Endothelial cell of umbilical vein (primary cell): ENCODE results near the gene MAP1LC3B. TPM values are rescaled to one million over a fixed set of nuclear protein-coding genes. Genes with fewer than 3 reads are reported as not detected.

Experiments used
- BruUV-seq: library from RNA; stranded (reverse); fragments of 400-500 nt; replicated peaks from 2 replicates; lab custom pipeline; 2021; lab: Mats Ljungman, UMichigan
- CTCF ChIA-PET: fragments of 300-600, 350-600 bp; sonication (Branson Sonifier 250); formaldehyde crosslinking; loops from one replicate; lab custom pipeline; 2021; ENCODE audit warnings: antibody characterized with exemption, inconsistent platforms; lab: Charles Lee
- POLR2A ChIA-PET: fragments of 300-600, 350-600 bp; sonication (Branson Sonifier 250); formaldehyde crosslinking; loops from one replicate; lab custom pipeline; 2021; ENCODE audit warnings: antibody characterized with exemption, inconsistent platforms; lab: Charles Lee
- DNase-seq: peaks from one replicate; pipeline ENCODE4 v3.0.0-alpha.2; 2011; ENCODE audit warnings: low read depth, low spot score
- FAIRE-seq: peaks from 2 replicates; lab custom pipeline; 2011; peaks lifted over from hg19 to GRCh38; lab: Jason Lieb, UNC
- H2AFZ ChIP-seq: 2 replicates; pipeline ENCODE4 v1.6.0; 2012; ENCODE audit warnings: low read depth, low read length, control low read depth, inconsistent platforms
- H3K27ac ChIP-seq: 2 replicates; pipeline ENCODE4 v1.5.1; 2011; ENCODE audit warnings: low read depth, mild to moderate bottlenecking, control low read depth, low read length, moderate library complexity; ENCODE audit not compliant: insufficient read depth
- H3K27me3 ChIP-seq, 2 experiments: 2 replicates each; pipeline versions ENCODE4 v1.6.0 to v1.6.1; 2011; ENCODE audit warnings: low read length in 2 of 2, mixed read lengths in 1 of 2; ENCODE audit not compliant: control insufficient read depth in 2 of 2, insufficient read depth in 2 of 2
- H3K36me3 ChIP-seq, 2 experiments: 2 replicates in 1 of 2; 3 replicates in 1 of 2; pipeline ENCODE4 v1.5.1; 2011; ENCODE audit warnings: low read length in 2 of 2, mild to moderate bottlenecking in 1 of 2, moderate library complexity in 1 of 2; ENCODE audit not compliant: control insufficient read depth in 2 of 2, insufficient read depth in 2 of 2; ENCODE audit errors: extremely low read depth in 1 of 2
- H3K4me1 ChIP-seq: 3 replicates; pipeline ENCODE4 v1.5.1; 2011; ENCODE audit warnings: mild to moderate bottlenecking, low read length; ENCODE audit not compliant: control insufficient read depth, insufficient read depth; ENCODE audit errors: extremely low read depth
- H3K4me2 ChIP-seq: 2 replicates; pipeline ENCODE4 v1.6.1; 2011; ENCODE audit warnings: low read length, control low read depth, mixed read lengths; ENCODE audit not compliant: insufficient read depth
- H3K4me3 ChIP-seq, 3 experiments: fragments of 200-600 bp in 1 of 3; sonication (generic), shearing (Covaris generic) in 1 of 3; replicated peaks in 1 of 3; 2 replicates each; pipeline ENCODE4 v1.5.1; 2011 to 2016; ENCODE audit warnings: control low read depth in 3 of 3, low read length in 3 of 3, mild to moderate bottlenecking in 2 of 3, inconsistent platforms in 1 of 3, low read depth in 1 of 3, moderate library complexity in 1 of 3; ENCODE audit not compliant: insufficient read depth in 1 of 3
- H3K79me2 ChIP-seq: 2 replicates; pipeline ENCODE4 v1.6.0; 2012; ENCODE audit warnings: low read length, inconsistent platforms; ENCODE audit not compliant: control insufficient read depth, insufficient read depth
- H3K9ac ChIP-seq: replicated peaks from 2 replicates; pipeline ENCODE3; 2011; ENCODE audit warnings: low read length, control low read depth; ENCODE audit not compliant: insufficient read depth; ENCODE audit errors: extremely low read depth
- H3K9me1 ChIP-seq: replicated peaks from 3 replicates; pipeline ENCODE4 v1.6.0; 2011; ENCODE audit warnings: mild to moderate bottlenecking, low read length; ENCODE audit not compliant: control insufficient read depth, insufficient read depth; ENCODE audit errors: extremely low read depth
- H3K9me3 ChIP-seq: replicated peaks from 2 replicates; pipeline ENCODE4 v1.5.1; 2012; ENCODE audit warnings: low read length, inconsistent platforms; ENCODE audit not compliant: control insufficient read depth, insufficient read depth
- H4K20me1 ChIP-seq: replicated peaks from 2 replicates; pipeline ENCODE3; 2011; ENCODE audit warnings: mild to moderate bottlenecking, low read length; ENCODE audit not compliant: control insufficient read depth, insufficient read depth; ENCODE audit errors: extremely low read depth
- EZH2 ChIP-seq: IDR thresholded peaks from 2 replicates; pipeline ENCODE4 v1.6.1; 2012; ENCODE audit warnings: borderline replicate concordance, low read depth, mild to moderate bottlenecking, moderate library complexity, low read length, inconsistent platforms; ENCODE audit not compliant: severe bottlenecking
- GATA2 ChIP-seq: IDR thresholded peaks from 2 replicates; pipeline ENCODE4 v1.7.0; 2011; ENCODE audit warnings: low read depth, mild to moderate bottlenecking, moderate library complexity, mixed read lengths, low read length; ENCODE audit not compliant: insufficient read length, insufficient read depth
- dilution Hi-C: fragments of 300-500 bp; cut with MboI; formaldehyde crosslinking; loops from one replicate; pipeline ENCODE4 v1.15.0; 2019; ENCODE audit warnings: low sequenced_read_pairs; ENCODE audit not compliant: extremely low pct_ligation_motif_present
- intact Hi-C: fragments of 100-400 bp; cut with micrococcal nuclease; formaldehyde crosslinking; loops from one replicate; pipeline ENCODE4 v1.10.0; 2022
- polyA plus RNA-seq, 4 experiments: library from polyadenylated mRNA; depleted of rRNA in 3 of 4; stranded (reverse) in 3 of 4; unstranded in 1 of 4; fragments of >200 nt; gene quantifications; 2 replicates each; pipeline versions ENCODE4 v1.2.1 to v1.2.3, GENCODE V29; 2011 to 2012; ENCODE audit warnings: missing spikeins in 1 of 4
- total RNA-seq: library from RNA; stranded (reverse); gene quantifications from 2 replicates; pipeline ENCODE4 v1.2.3, GENCODE V29; 2021
- TF ChIP-seq, protein P1 (sequence below), 2 donors: IDR thresholded peaks; 1 replicate in 1 of 2; 2 replicates in 1 of 2; pipeline ENCODE4 v1.5.1; 2011; ENCODE audit warnings: low read length in 2 of 2, mild to moderate bottlenecking in 2 of 2, moderate library complexity in 2 of 2, control low read depth in 1 of 2, inconsistent platforms in 1 of 2, low read depth in 1 of 2; ENCODE audit not compliant: insufficient read depth in 1 of 2; ENCODE audit errors: extremely low read depth in 1 of 2
- TF ChIP-seq, protein P2 (sequence below): IDR thresholded peaks from 2 replicates; pipeline ENCODE4 v1.6.1; 2011; ENCODE audit not compliant: insufficient read depth, insufficient read length

Gene MAP1LC3B
- total and polyA plus RNA-seq, 2 donors (not counting 3 experiments of a cell fraction or from before 2014, with no cell fraction given) = 40.7 to 99.9 TPM

DNA sequence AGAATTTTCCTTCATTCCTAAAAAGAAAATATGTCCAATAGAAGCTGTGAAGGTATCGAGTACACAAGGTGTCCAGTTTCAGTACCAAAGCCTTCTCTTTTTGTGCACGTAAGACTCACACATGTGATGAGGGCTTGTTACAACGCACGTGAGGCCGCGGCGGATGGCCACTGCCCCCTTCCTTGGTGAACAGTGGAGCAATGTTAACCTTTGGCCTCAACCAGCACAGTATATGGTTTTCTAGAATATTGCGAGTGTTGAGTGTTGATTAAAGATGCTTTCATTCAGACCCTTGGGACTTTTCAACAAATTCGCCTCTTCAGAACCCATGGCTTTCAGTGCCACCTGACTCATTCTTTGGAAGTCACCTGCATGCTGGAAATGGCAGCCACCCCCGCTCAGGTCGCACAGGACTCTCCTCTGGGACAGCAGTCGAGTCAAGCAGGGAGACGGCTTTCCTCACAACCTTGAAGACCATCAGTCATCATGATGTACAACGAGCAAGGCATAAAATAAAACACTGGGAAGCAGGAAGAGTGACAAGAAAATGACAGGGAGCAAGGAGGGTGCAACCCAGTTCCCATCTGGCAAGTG lies 14.5 kb downstream of the MAP1LC3B start:
- H3K27ac ChIP-seq = peak overlapping the region; percentile 55
- H4K20me1 ChIP-seq = no peaks in the 10 kb centered on the region
- TF ChIP-seq, protein P1, sequence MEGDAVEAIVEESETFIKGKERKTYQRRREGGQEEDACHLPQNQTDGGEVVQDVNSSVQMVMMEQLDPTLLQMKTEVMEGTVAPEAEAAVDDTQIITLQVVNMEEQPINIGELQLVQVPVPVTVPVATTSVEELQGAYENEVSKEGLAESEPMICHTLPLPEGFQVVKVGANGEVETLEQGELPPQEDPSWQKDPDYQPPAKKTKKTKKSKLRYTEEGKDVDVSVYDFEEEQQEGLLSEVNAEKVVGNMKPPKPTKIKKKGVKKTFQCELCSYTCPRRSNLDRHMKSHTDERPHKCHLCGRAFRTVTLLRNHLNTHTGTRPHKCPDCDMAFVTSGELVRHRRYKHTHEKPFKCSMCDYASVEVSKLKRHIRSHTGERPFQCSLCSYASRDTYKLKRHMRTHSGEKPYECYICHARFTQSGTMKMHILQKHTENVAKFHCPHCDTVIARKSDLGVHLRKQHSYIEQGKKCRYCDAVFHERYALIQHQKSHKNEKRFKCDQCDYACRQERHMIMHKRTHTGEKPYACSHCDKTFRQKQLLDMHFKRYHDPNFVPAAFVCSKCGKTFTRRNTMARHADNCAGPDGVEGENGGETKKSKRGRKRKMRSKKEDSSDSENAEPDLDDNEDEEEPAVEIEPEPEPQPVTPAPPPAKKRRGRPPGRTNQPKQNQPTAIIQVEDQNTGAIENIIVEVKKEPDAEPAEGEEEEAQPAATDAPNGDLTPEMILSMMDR (IDR thresholded peaks at IDR 0.05; ENCODE audit: extremely low read depth in 1 of 2, insufficient read depth in 1 of 2, low read depth in 1 of 2, low read length in 2 of 2) = no peak
- TF ChIP-seq, protein P2, sequence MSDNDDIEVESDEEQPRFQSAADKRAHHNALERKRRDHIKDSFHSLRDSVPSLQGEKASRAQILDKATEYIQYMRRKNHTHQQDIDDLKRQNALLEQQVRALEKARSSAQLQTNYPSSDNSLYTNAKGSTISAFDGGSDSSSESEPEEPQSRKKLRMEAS = no peak
- TF ChIP-seq EZH2 = no peak
- no peak for TF ChIP-seq GATA2
- no peak overlapping the region for H3K4me3 ChIP-seq
- peaks cover 16 to 36% of the 10 kb centered on the region in 2 experiments for H3K36me3 ChIP-seq
- no peaks in the 10 kb centered on the region for H3K79me2 ChIP-seq
- no peaks in the 10 kb centered on the region for H3K9me1 ChIP-seq
- H3K27me3 ChIP-seq = no peaks in the 10 kb centered on the region
- peaks cover 20% of the 10 kb centered on the region for H3K4me1 ChIP-seq
- no peaks in the 10 kb centered on the region for H3K9me3 ChIP-seq
- dilution Hi-C loops = no loop called here
- no peak overlapping the region for H2AFZ ChIP-seq
- no peak overlapping the region for H3K4me2 ChIP-seq
- no peak for FAIRE-seq
- peak overlapping the region; percentile 50 for H3K9ac ChIP-seq
- ChIA-PET POLR2A (interaction anchor here (0.8 kb wide), 1 partner anchor 12 kb away, joined by 3 read pairs; no protein-coding TSS in a partner anchor), CTCF (interaction anchor here (1.1 to 2.4 kb wide), 5 partner anchors 10 to 166 kb away, joined by 3 to 20 read pairs (median 8); no protein-coding TSS in a partner anchor)
- DNase-seq = no peak
- intact Hi-C loops = loop anchor here (1.0 to 10.0 kb wide), 4 partner anchors 14 to 358 kb away; partner anchors contain the start of genes KLHDC4, MAP1LC3B and ZCCHC14
- no TSS peak for BruUV-seq
